Omental fat pad (tissue), 4 donors: ENCODE results near the gene ASCC3. TPM values are rescaled to one million over a fixed set of nuclear protein-coding genes. Genes with fewer than 3 reads are reported as not detected.

Source experiments
- ATAC-seq: fragments of 150-250 bp; one replicate; pipeline ENCODE4 v1.9.1; 2016; ENCODE audit warnings: mild to moderate bottlenecking, moderate library complexity; ENCODE audit not compliant: low FRiP score
- DNase-seq: peaks from one replicate; pipeline ENCODE4 v3.0.0-alpha.2; 2019; ENCODE audit warnings: low spot score
- total RNA-seq, 4 donors: library from RNA; depleted of rRNA; stranded (reverse); fragments of >200 nt; gene quantifications; one replicate each; pipeline ENCODE4 v1.1.0, GENCODE V29; 2016
- TF ChIP-seq, protein P1 (sequence below), 3 donors: fragments of 450-650 bp; IDR thresholded peaks; one replicate each; pipeline ENCODE4 v1.5.1; 2016 to 2017; ENCODE audit warnings: antibody characterized with exemption in 3 of 3, mild to moderate bottlenecking in 3 of 3, moderate library complexity in 2 of 3

ASCC3 gene
- total RNA-seq, 4 donors from 2014 or later = 20.1 to 44.8 (median 25.9) TPM

- DNase-seq (no peak), ATAC-seq (no peak)
- TF ChIP-seq, protein P1, sequence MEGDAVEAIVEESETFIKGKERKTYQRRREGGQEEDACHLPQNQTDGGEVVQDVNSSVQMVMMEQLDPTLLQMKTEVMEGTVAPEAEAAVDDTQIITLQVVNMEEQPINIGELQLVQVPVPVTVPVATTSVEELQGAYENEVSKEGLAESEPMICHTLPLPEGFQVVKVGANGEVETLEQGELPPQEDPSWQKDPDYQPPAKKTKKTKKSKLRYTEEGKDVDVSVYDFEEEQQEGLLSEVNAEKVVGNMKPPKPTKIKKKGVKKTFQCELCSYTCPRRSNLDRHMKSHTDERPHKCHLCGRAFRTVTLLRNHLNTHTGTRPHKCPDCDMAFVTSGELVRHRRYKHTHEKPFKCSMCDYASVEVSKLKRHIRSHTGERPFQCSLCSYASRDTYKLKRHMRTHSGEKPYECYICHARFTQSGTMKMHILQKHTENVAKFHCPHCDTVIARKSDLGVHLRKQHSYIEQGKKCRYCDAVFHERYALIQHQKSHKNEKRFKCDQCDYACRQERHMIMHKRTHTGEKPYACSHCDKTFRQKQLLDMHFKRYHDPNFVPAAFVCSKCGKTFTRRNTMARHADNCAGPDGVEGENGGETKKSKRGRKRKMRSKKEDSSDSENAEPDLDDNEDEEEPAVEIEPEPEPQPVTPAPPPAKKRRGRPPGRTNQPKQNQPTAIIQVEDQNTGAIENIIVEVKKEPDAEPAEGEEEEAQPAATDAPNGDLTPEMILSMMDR (IDR thresholded peaks at IDR 0.05) = no peak
Measured at GRCh38 chr6:100613656-100614055, 267.5 kb downstream of the ASCC3 start.

DNA sequence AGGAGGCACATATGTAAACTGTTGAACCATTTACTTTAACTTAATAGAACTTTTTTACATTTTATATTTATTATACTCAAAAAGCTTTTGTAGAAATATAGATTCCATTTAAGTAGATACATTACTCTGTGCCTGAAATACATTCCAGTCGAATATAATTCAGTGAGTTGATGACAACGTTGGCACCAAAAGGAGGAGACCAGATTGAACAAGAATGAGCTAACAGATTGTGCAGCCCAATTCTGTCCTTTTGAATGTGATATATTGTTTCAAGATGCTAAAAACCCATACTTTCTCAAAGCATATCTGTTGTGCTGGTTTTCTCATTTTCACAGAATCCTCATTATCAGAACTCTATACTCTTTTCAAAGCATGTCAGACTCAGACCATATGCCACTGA is 269.0 kb downstream of the ASCC3 start:
- ATAC-seq (no peak), DNase-seq (no peak)
- TF ChIP-seq, protein P1 (IDR thresholded peaks at IDR 0.05) = no peak

DNA sequence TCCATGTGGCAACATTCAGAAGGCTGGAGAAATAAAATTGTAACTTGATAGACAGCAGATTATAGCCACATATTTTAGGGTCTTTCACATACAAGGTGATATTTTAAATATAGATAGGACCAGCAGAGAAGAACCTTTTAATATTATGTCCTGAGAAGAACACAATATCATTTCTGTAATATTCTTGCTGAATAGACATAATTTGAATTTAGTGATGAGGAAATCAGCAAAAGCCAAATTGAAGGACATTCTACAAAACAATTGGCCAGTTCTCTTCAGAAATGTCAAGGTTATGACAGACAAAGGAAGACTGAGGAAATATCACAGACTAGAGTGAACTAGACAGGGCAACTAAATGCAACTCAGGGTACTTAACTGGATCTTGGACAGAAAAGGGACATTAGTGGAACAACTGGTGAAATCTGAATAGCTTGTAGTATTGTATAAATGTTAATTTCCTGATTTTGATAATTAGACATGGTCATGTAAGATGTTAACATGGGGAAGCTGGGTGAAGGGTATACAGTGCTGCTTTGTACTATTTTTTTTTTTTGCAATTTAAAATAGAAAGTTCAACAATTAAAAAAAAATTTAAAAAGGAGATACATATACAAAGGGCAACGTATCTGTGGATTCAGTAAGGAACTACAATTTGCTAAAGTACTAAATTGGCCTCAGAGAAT is 281.9 kb downstream of the ASCC3 start:
- ATAC-seq = no peak
- TF ChIP-seq, protein P1 (IDR thresholded peaks at IDR 0.05) = no peak
- no peak for DNase-seq

DNA sequence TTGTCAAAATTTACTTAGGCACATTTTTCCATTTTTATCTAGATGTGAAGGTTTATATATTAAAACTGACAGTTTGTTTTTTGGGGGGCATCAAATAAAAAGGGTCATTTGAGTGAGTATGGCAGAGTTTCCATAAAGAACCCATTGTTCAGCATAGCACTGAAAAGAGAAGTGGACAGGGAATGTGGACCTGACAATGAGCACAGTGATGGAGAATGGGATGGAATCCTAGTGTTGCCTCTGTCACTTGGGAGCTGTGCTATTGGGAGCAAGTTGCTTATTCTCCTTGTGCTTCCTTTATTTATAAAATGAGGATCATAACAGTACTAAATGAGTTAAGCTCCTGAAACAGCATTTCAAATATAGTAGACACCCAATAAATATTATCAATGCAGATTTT is 285.7 kb downstream of the ASCC3 start:
- ATAC-seq (no peak), DNase-seq (no peak)
- TF ChIP-seq, protein P1 (IDR thresholded peaks at IDR 0.05) = no peak

- no peak for DNase-seq
Measured at GRCh38 chr6:100593522-100593921, 287.6 kb downstream of the ASCC3 start.

GRCh38 chr6:100592929-100593328 is 288.2 kb downstream of the ASCC3 start:
- no peak for DNase-seq
- TF ChIP-seq, protein P1 (IDR thresholded peaks at IDR 0.05) = no peak
- no peak for ATAC-seq

More at GRCh38 chr6:100593522-100593921, 287.6 kb downstream of the ASCC3 start:
- ATAC-seq = no peak
- TF ChIP-seq, protein P1 (IDR thresholded peaks at IDR 0.05) = no peak

DNA sequence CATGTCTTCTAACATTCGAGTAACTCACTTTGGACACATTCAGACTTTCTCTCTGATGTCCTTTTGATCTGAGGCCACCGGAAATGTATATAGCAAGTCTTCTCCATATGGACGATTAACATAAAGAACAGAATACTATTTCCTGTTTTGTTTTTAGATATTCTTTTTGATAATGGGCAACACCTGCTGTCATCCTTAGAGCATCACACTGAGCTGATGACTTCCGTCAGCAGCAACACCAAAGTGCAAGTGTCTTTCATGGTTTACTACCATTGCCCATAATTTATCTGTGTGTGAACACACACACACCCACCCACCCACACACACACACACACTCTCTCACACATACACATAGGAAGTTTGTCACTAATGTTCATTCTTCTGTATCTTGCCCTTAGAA is 303.7 kb downstream of the ASCC3 start:
- DNase-seq (no peak), ATAC-seq (no peak)
- TF ChIP-seq, protein P1 (IDR thresholded peaks at IDR 0.05) = no peak
